ENCODE measurements around the gene PPP2R5A. TPM values are rescaled to one million over a fixed set of nuclear protein-coding genes. Genes with fewer than 3 reads are reported as not detected.
A peak's percentile ranks its signal among the peaks of the same experiment; 100 is the strongest.

The PPP2R5A gene
- total and polyA plus RNA-seq, 2 of the 13 experiments (the other 11 are each of a cell fraction or from before 2014, with no cell fraction given), result 22.0 to 31.4 TPM

DNA sequence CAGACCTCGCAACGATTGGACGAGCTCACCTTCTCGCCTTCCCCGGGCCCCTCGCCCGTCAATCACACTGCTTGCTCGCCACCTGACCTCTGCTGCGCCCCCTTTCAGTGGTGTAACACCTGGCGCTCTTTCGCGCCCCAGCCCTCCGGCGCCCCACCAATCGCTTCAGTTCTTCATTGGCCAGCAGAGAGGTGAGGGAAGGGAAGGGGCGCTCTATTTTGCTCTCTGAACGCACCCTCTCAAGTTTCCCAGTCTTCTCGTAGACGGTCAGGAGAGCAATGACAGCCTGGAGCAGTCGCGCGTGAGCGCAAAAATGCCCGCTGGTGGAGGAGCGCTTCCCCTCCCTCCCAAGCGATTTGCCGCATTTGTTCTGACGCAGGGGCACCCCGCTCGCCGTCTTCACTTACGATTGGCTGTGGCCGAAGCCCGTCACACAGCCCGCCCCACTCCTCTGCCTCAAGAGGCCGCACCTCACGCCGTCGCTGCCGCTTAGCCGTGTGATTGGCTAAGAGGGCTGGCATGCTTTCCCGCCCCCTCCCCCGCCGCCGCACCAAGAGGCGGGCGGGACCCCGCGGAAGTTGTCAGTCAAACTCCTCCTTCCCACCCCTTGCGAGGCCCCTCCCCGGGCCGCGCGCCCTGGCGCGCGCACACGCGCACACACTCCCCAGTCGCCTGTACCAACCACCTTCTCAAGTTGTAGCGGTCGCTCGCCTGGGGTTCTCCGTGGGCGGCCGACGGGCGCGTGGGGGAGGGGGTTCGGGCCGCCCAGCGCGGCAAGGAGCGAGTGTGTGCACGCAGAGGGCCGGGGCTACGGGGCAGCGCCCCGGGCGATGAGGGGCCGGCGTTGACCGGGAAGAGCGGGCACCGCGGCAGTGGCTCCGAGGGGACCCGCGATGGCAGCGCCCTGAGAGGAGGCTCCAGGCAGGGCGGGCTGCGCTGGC lies at the start of gene PPP2R5A (continued):
- TF ChIP-seq ZNF572 (CRISPR knock-in tag; IDR thresholded peaks at IDR 0.05) (no peak), NFKBIZ (CRISPR knock-in tag; IDR thresholded peaks at IDR 0.05) (no peak), ZSCAN30 (CRISPR knock-in tag; IDR thresholded peaks at IDR 0.05) (no peak), CHCHD3 (CRISPR knock-in tag; IDR thresholded peaks at IDR 0.05) (no peak), ZNF678 (CRISPR knock-in tag; IDR thresholded peaks at IDR 0.05) (no peak), ZNF550 (CRISPR knock-in tag; IDR thresholded peaks at IDR 0.05; ENCODE audit: borderline replicate concordance) (no peak), ZC3H4 (CRISPR knock-in tag; IDR thresholded peaks at IDR 0.05; ENCODE audit: borderline replicate concordance) (no peak), ZNF776 (CRISPR knock-in tag; IDR thresholded peaks at IDR 0.05) (no peak), ARNT (IDR thresholded peaks at IDR 0.05) (no peak), PAX8 (CRISPR knock-in tag; IDR thresholded peaks at IDR 0.05; ENCODE audit: borderline replicate concordance) (no peak), ZNF350 (CRISPR knock-in tag; IDR thresholded peaks at IDR 0.05; ENCODE audit: borderline replicate concordance, low read depth) (no peak; the same call in 1 of the 2 replicates), ZFY (CRISPR knock-in tag; IDR thresholded peaks at IDR 0.05) (peak; percentile 64), ZNF83 (CRISPR knock-in tag; IDR thresholded peaks at IDR 0.05; ENCODE audit: borderline replicate concordance) (no peak; the same call in 1 of the 2 replicates), RFX1 (IDR thresholded peaks at IDR 0.05) (no peak), SIN3A (IDR thresholded peaks at IDR 0.05; ENCODE audit: borderline replicate concordance, low read depth, low read length) (peak; percentile 79; the same call in 1 of the 2 replicates), NFKB2 (CRISPR knock-in tag; IDR thresholded peaks at IDR 0.05; ENCODE audit: borderline replicate concordance) (peak; percentile 20; the same call in 1 of the 2 replicates), CCDC6 (CRISPR knock-in tag; IDR thresholded peaks at IDR 0.05) (no peak; the same call in 1 of the 2 replicates)
- TF ChIP-seq, protein P1, sequence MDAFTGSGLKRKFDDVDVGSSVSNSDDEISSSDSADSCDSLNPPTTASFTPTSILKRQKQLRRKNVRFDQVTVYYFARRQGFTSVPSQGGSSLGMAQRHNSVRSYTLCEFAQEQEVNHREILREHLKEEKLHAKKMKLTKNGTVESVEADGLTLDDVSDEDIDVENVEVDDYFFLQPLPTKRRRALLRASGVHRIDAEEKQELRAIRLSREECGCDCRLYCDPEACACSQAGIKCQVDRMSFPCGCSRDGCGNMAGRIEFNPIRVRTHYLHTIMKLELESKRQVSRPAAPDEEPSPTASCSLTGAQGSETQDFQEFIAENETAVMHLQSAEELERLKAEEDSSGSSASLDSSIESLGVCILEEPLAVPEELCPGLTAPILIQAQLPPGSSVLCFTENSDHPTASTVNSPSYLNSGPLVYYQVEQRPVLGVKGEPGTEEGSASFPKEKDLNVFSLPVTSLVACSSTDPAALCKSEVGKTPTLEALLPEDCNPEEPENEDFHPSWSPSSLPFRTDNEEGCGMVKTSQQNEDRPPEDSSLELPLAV (CRISPR knock-in tag; conservative IDR thresholded peaks at IDR 0.05; ENCODE audit: low read depth), result no peak
- TF ChIP-seq, protein P2, sequence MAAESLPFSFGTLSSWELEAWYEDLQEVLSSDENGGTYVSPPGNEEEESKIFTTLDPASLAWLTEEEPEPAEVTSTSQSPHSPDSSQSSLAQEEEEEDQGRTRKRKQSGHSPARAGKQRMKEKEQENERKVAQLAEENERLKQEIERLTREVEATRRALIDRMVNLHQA (CRISPR knock-in tag; IDR thresholded peaks at IDR 0.05), result no peak
- TF ChIP-seq, protein P3, sequence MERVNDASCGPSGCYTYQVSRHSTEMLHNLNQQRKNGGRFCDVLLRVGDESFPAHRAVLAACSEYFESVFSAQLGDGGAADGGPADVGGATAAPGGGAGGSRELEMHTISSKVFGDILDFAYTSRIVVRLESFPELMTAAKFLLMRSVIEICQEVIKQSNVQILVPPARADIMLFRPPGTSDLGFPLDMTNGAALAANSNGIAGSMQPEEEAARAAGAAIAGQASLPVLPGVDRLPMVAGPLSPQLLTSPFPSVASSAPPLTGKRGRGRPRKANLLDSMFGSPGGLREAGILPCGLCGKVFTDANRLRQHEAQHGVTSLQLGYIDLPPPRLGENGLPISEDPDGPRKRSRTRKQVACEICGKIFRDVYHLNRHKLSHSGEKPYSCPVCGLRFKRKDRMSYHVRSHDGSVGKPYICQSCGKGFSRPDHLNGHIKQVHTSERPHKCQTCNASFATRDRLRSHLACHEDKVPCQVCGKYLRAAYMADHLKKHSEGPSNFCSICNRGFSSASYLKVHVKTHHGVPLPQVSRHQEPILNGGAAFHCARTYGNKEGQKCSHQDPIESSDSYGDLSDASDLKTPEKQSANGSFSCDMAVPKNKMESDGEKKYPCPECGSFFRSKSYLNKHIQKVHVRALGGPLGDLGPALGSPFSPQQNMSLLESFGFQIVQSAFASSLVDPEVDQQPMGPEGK (CRISPR knock-in tag; IDR thresholded peaks at IDR 0.05), result peak; percentile 74
- TF ChIP-seq, protein P4, sequence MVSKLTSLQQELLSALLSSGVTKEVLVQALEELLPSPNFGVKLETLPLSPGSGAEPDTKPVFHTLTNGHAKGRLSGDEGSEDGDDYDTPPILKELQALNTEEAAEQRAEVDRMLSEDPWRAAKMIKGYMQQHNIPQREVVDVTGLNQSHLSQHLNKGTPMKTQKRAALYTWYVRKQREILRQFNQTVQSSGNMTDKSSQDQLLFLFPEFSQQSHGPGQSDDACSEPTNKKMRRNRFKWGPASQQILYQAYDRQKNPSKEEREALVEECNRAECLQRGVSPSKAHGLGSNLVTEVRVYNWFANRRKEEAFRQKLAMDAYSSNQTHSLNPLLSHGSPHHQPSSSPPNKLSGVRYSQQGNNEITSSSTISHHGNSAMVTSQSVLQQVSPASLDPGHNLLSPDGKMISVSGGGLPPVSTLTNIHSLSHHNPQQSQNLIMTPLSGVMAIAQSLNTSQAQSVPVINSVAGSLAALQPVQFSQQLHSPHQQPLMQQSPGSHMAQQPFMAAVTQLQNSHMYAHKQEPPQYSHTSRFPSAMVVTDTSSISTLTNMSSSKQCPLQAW (CRISPR knock-in tag; IDR thresholded peaks at IDR 0.05), result peak; percentile 75; the same call in 1 of the 2 replicates
- TF ChIP-seq, protein P5, sequence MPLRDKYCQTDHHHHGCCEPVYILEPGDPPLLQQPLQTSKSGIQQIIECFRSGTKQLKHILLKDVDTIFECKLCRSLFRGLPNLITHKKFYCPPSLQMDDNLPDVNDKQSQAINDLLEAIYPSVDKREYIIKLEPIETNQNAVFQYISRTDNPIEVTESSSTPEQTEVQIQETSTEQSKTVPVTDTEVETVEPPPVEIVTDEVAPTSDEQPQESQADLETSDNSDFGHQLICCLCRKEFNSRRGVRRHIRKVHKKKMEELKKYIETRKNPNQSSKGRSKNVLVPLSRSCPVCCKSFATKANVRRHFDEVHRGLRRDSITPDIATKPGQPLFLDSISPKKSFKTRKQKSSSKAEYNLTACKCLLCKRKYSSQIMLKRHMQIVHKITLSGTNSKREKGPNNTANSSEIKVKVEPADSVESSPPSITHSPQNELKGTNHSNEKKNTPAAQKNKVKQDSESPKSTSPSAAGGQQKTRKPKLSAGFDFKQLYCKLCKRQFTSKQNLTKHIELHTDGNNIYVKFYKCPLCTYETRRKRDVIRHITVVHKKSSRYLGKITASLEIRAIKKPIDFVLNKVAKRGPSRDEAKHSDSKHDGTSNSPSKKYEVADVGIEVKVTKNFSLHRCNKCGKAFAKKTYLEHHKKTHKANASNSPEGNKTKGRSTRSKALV (CRISPR knock-in tag; IDR thresholded peaks at IDR 0.05), result peak; percentile 71; the same call in 1 of the 2 replicates

Measured in HepG2 (cell line).